Rectal smooth muscle tissue (tissue), 1 donor: ENCODE data around the gene ENTPD8.

Source experiments
- H3K27ac ChIP-seq: one replicate; pipeline ENCODE4 v1.7.0; 2013; ENCODE audit warnings: low read depth, low read length, inconsistent platforms
- H3K27me3 ChIP-seq: one replicate; pipeline ENCODE4 v1.7.0; 2013; ENCODE audit warnings: low read length; ENCODE audit not compliant: control insufficient read depth, insufficient read depth
- H3K36me3 ChIP-seq: one replicate; pipeline ENCODE4 v1.7.0; 2013; ENCODE audit warnings: low read length; ENCODE audit not compliant: control insufficient read depth, insufficient read depth
- H3K4me1 ChIP-seq: one replicate; pipeline ENCODE4 v1.7.0; 2013; ENCODE audit warnings: low read length; ENCODE audit not compliant: control insufficient read depth, insufficient read depth
- H3K4me3 ChIP-seq: one replicate; pipeline ENCODE4 v1.7.0; 2013; ENCODE audit warnings: low read length
- H3K9ac ChIP-seq: one replicate; pipeline ENCODE4 v1.7.0; 2013; ENCODE audit warnings: low read length

The ENTPD8 gene

GRCh38 chr9:137423514-137424291 lies 17.5 kb downstream of the ENTPD8 start:
- no peaks in the 10 kb centered on the region for H3K27me3 ChIP-seq
- H3K36me3 ChIP-seq = no peaks in the 10 kb centered on the region
- H3K27ac ChIP-seq = no peak overlapping the region
- no peaks in the 10 kb centered on the region for H3K4me1 ChIP-seq
- peak overlapping the region; percentile 45 for H3K9ac ChIP-seq
- H3K4me3 ChIP-seq = peak overlapping the region; percentile 66

- H3K27me3 ChIP-seq = no peaks in the 10 kb centered on the region
- H3K27ac ChIP-seq = no peak within 1 kb of the TSS
- no peaks in the 10 kb centered on the region for H3K36me3 ChIP-seq
- peak within 1 kb of the TSS; percentile 85 for H3K4me3 ChIP-seq
- peak within 1 kb of the TSS; percentile 64 for H3K9ac ChIP-seq
- H3K4me1 ChIP-seq = no peaks in the 10 kb centered on the region
These were observed 18.3 kb downstream of the ENTPD8 start, which contains the start of the genes EXD3 and NOXA1 for GRCh38 chr9:137422604-137423513. Gene EXD3, minus strand, starts transcription at chr9:137423162. Its CDS starts 27,805 bp downstream, at chr9:137395357. Gene NOXA1, plus strand, starts transcription at chr9:137423393. Its CDS starts 137 bp downstream, at chr9:137423530.

GRCh38 chr9:137421838-137422603 lies 19.1 kb downstream of the ENTPD8 start:
- no peaks in the 10 kb centered on the region for H3K36me3 ChIP-seq
- H3K4me3 ChIP-seq = peak overlapping the region; percentile 85
- H3K27me3 ChIP-seq = no peaks in the 10 kb centered on the region
- no peak overlapping the region for H3K27ac ChIP-seq
- H3K4me1 ChIP-seq = no peaks in the 10 kb centered on the region
- peak overlapping the region; percentile 64 for H3K9ac ChIP-seq

GRCh38 chr9:137417161-137418021 lies 23.8 kb downstream of the ENTPD8 start:
- H3K4me3 ChIP-seq = no peak overlapping the region
- no peak overlapping the region for H3K9ac ChIP-seq
- H3K27ac ChIP-seq = no peak overlapping the region

GRCh38 chr9:137416563-137417151 lies 24.5 kb downstream of the ENTPD8 start:
- H3K27me3 ChIP-seq = no peaks in the 10 kb centered on the region
- H3K9ac ChIP-seq = no peak overlapping the region
- H3K4me3 ChIP-seq = no peak overlapping the region
- H3K4me1 ChIP-seq = no peaks in the 10 kb centered on the region
- no peak overlapping the region for H3K27ac ChIP-seq
- no peaks in the 10 kb centered on the region for H3K36me3 ChIP-seq

More at GRCh38 chr9:137417161-137418021, 23.8 kb downstream of the ENTPD8 start:
- Histone ChIP-seq H3K36me3 (no peaks in the 10 kb centered on the region), H3K27me3 (no peaks in the 10 kb centered on the region), H3K4me1 (no peaks in the 10 kb centered on the region)

- H3K27ac ChIP-seq = no peak overlapping the region
- no peak overlapping the region for H3K9ac ChIP-seq
- no peaks in the 10 kb centered on the region for H3K27me3 ChIP-seq
- H3K36me3 ChIP-seq = no peaks in the 10 kb centered on the region
- no peaks in the 10 kb centered on the region for H3K4me1 ChIP-seq
- no peak overlapping the region for H3K4me3 ChIP-seq
These were observed 25.1 kb downstream of the ENTPD8 start for GRCh38 chr9:137416006-137416562.

- no peaks in the 10 kb centered on the region for H3K36me3 ChIP-seq
- no peaks in the 10 kb centered on the region for H3K27me3 ChIP-seq
- H3K4me1 ChIP-seq = no peaks in the 10 kb centered on the region
- no peak overlapping the region for H3K9ac ChIP-seq
- no peak overlapping the region for H3K4me3 ChIP-seq
- no peak overlapping the region for H3K27ac ChIP-seq
These were observed 25.7 kb downstream of the ENTPD8 start for GRCh38 chr9:137415451-137415850.

- H3K4me3 ChIP-seq = no peak overlapping the region
- no peaks in the 10 kb centered on the region for H3K36me3 ChIP-seq
- H3K27ac ChIP-seq = no peak overlapping the region
- H3K27me3 ChIP-seq = no peaks in the 10 kb centered on the region
- no peaks in the 10 kb centered on the region for H3K4me1 ChIP-seq
- no peak overlapping the region for H3K9ac ChIP-seq
These were observed 28.7 kb downstream of the ENTPD8 start for GRCh38 chr9:137412431-137412830.

GRCh38 chr9:137411645-137412380 lies 29.3 kb downstream of the ENTPD8 start:
- Histone ChIP-seq H3K27ac (no peak overlapping the region), H3K9ac (no peak overlapping the region), H3K4me3 (peak overlapping the region; percentile 27), H3K27me3 (no peaks in the 10 kb centered on the region), H3K4me1 (no peaks in the 10 kb centered on the region), H3K36me3 (no peaks in the 10 kb centered on the region)

GRCh38 chr9:137411260-137411644 lies 29.9 kb downstream of the ENTPD8 start:
- Histone ChIP-seq H3K36me3 (no peaks in the 10 kb centered on the region), H3K27me3 (no peaks in the 10 kb centered on the region), H3K4me1 (no peaks in the 10 kb centered on the region), H3K27ac (no peak overlapping the region), H3K9ac (no peak overlapping the region), H3K4me3 (peak overlapping the region; percentile 27)
